Amygdala (tissue), 56 donors: ENCODE data around the gene PTPRM.

Experiments
- DNase-seq, 56 donors: peaks; one replicate each; lab custom pipeline; 2025; lab: John Stamatoyannopoulos, UW

PTPRM gene

GRCh38 chr18:7624697-7625096, 57.6 kb downstream of the PTPRM start:
- DNase-seq: peak in 9 of 56 donors; percentile 2 to 26 (median 21)

GRCh38 chr18:7626175-7626921, 59.2 kb downstream of the PTPRM start:
- no peak for DNase-seq

GRCh38 chr18:7626922-7627440, 59.9 kb downstream of the PTPRM start:
- DNase-seq: no peak

- DNase-seq: no peak
Measured at GRCh38 chr18:7629416-7629815, 62.3 kb downstream of the PTPRM start.

- DNase-seq: no peak
Measured at GRCh38 chr18:7630731-7631442, 63.8 kb downstream of the PTPRM start.

- DNase-seq: no peak
Measured at GRCh38 chr18:7632152-7633098, 65.3 kb downstream of the PTPRM start.

- DNase-seq: no peak
Measured at GRCh38 chr18:7633171-7633570, 66.1 kb downstream of the PTPRM start.

- no peak for DNase-seq
Measured at GRCh38 chr18:7635948-7636347, 68.8 kb downstream of the PTPRM start.

GRCh38 chr18:7637269-7637668, 70.2 kb downstream of the PTPRM start:
- no peak for DNase-seq

- DNase-seq: no peak
Measured at GRCh38 chr18:7638321-7638720, 71.2 kb downstream of the PTPRM start.

- DNase-seq: no peak
Measured at GRCh38 chr18:7641813-7642212, 74.7 kb downstream of the PTPRM start.

GRCh38 chr18:7642331-7642890, 75.3 kb downstream of the PTPRM start:
- DNase-seq: no peak

GRCh38 chr18:7645756-7646155, 78.6 kb downstream of the PTPRM start:
- DNase-seq: peak in 1 of 56 donors; percentile 25

GRCh38 chr18:7646174-7646886, 79.2 kb downstream of the PTPRM start:
- no peak for DNase-seq

- DNase-seq: no peak
Measured at GRCh38 chr18:7647500-7647899, 80.4 kb downstream of the PTPRM start.

GRCh38 chr18:7657050-7657449, 89.9 kb downstream of the PTPRM start:
- DNase-seq: no peak

GRCh38 chr18:7657937-7658336, 90.8 kb downstream of the PTPRM start:
- no peak for DNase-seq

GRCh38 chr18:7658701-7659100, 91.6 kb downstream of the PTPRM start:
- DNase-seq: no peak

GRCh38 chr18:7661207-7661606, 94.1 kb downstream of the PTPRM start:
- DNase-seq: no peak

GRCh38 chr18:7662866-7663265, 95.8 kb downstream of the PTPRM start:
- DNase-seq: no peak
